DND-41 (cell line): ENCODE measurements around the gene GFY.
A peak's percentile ranks its signal among the peaks of the same experiment; 100 is the strongest.

ENCODE experiments used
- ATAC-seq: fragments of 200-7000 bp; cut with Tn5 transposase; 3 replicates; pipeline ENCODE4 v1.9.1; 2021; ENCODE audit warnings: low read depth; ENCODE audit not compliant: insufficient read depth
- DNase-seq: peaks from one replicate; pipeline ENCODE4 v3.0.0-alpha.2; 2020
- H2AFZ ChIP-seq: 2 replicates; pipeline ENCODE4 v1.6.0; 2012; ENCODE audit warnings: low read depth, low read length
- H3K27ac ChIP-seq: 2 replicates; pipeline ENCODE4 v1.5.1; 2012; ENCODE audit warnings: low read length, inconsistent platforms
- H3K27me3 ChIP-seq: fragments of 200-600 bp; sonication (generic); 2 replicates; pipeline ENCODE4 v1.6.0; 2012; ENCODE audit warnings: low read length, mild to moderate bottlenecking, inconsistent platforms; ENCODE audit not compliant: insufficient read depth, poor library complexity
- H3K36me3 ChIP-seq: 2 replicates; pipeline ENCODE4 v1.5.1; 2012; ENCODE audit warnings: low read length, inconsistent platforms; ENCODE audit not compliant: insufficient read depth
- H3K4me1 ChIP-seq: 2 replicates; pipeline ENCODE4 v1.5.1; 2012; ENCODE audit warnings: mild to moderate bottlenecking, low read length; ENCODE audit not compliant: insufficient read depth
- H3K4me2 ChIP-seq: 2 replicates; pipeline ENCODE4 v1.6.0; 2012; ENCODE audit warnings: mild to moderate bottlenecking, moderate library complexity, low read length, inconsistent platforms; ENCODE audit not compliant: insufficient read depth
- H3K4me3 ChIP-seq, 2 experiments: fragments of 200-600 bp in 1 of 2; shearing (Covaris generic) in 1 of 2; 2 replicates each; pipeline ENCODE4 v1.5.1; 2012 to 2016; ENCODE audit warnings: inconsistent platforms in 2 of 2, low read length in 2 of 2, mild to moderate bottlenecking in 2 of 2, low read depth in 1 of 2, moderate library complexity in 1 of 2
- H3K79me2 ChIP-seq: 2 replicates; pipeline ENCODE4 v1.6.0; 2012; ENCODE audit warnings: low read length, inconsistent platforms; ENCODE audit not compliant: insufficient read depth
- H3K9ac ChIP-seq: 2 replicates; pipeline ENCODE4 v1.6.0; 2012; ENCODE audit warnings: low read depth, mild to moderate bottlenecking, inconsistent platforms, low read length, moderate library complexity
- H3K9me3 ChIP-seq: 2 replicates; pipeline ENCODE4 v1.5.1; 2012; ENCODE audit warnings: low read length, moderate library complexity, mild to moderate bottlenecking, inconsistent platforms; ENCODE audit not compliant: insufficient read depth, severe bottlenecking
- H4K20me1 ChIP-seq: 2 replicates; pipeline ENCODE4 v1.6.0; 2012; ENCODE audit warnings: low read length; ENCODE audit not compliant: insufficient read depth
- EZH2 ChIP-seq: IDR thresholded peaks from 3 replicates; pipeline ENCODE4 v1.6.1; 2012; ENCODE audit warnings: borderline replicate concordance, low read depth, mild to moderate bottlenecking, moderate library complexity, low read length, inconsistent platforms; ENCODE audit not compliant: severe bottlenecking
- TF ChIP-seq, protein P1 (sequence below): IDR thresholded peaks from 2 replicates; pipeline ENCODE4 v1.5.1; 2012; ENCODE audit warnings: borderline replicate concordance, low read length, moderate library complexity, mild to moderate bottlenecking; ENCODE audit not compliant: poor library complexity, severe bottlenecking; ENCODE audit errors: extremely low read depth

Gene GFY

GRCh38 chr19:49465371-49465770 is 40.2 kb downstream of the GFY start:
- no peaks in the 10 kb centered on the region for H3K9me3 ChIP-seq
- H3K4me1 ChIP-seq: no peaks in the 10 kb centered on the region
- no peak overlapping the region for H3K4me2 ChIP-seq
- no peak overlapping the region for H3K27ac ChIP-seq
- DNase-seq (no peak), ATAC-seq (no peak)
- no peak overlapping the region for H3K4me3 ChIP-seq
- no peaks in the 10 kb centered on the region for H3K79me2 ChIP-seq
- peaks cover 55% of the 10 kb centered on the region for H3K36me3 ChIP-seq
- H3K27me3 ChIP-seq: no peaks in the 10 kb centered on the region
- H3K9ac ChIP-seq: no peak overlapping the region
- no peak overlapping the region for H2AFZ ChIP-seq
- TF ChIP-seq, protein P1, sequence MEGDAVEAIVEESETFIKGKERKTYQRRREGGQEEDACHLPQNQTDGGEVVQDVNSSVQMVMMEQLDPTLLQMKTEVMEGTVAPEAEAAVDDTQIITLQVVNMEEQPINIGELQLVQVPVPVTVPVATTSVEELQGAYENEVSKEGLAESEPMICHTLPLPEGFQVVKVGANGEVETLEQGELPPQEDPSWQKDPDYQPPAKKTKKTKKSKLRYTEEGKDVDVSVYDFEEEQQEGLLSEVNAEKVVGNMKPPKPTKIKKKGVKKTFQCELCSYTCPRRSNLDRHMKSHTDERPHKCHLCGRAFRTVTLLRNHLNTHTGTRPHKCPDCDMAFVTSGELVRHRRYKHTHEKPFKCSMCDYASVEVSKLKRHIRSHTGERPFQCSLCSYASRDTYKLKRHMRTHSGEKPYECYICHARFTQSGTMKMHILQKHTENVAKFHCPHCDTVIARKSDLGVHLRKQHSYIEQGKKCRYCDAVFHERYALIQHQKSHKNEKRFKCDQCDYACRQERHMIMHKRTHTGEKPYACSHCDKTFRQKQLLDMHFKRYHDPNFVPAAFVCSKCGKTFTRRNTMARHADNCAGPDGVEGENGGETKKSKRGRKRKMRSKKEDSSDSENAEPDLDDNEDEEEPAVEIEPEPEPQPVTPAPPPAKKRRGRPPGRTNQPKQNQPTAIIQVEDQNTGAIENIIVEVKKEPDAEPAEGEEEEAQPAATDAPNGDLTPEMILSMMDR: no peak
- no peak for TF ChIP-seq EZH2
- no peaks in the 10 kb centered on the region for H4K20me1 ChIP-seq

DNA sequence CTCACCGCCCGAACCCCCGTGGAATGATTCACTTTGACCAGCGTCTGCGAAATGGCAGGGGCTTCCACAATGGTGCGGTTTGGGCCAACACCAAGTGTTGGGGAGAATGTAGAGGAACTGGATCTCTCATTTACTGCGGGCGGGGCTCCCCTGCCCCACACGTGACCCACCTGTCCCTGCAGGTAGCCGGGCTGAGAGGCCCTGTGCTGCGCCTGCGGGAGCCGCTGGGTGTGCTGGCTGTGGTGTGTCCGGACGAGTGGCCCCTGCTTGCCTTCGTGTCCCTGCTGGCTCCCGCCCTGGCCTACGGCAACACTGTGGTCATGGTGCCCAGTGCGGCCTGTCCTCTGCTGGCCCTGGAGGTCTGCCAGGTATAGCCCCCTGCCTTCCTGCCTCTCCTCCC is 43.0 kb downstream of the GFY start:
- Histone ChIP-seq H3K36me3 (peaks cover 60% of the 10 kb centered on the region), H3K27ac (no peak overlapping the region), H3K4me2 (no peak overlapping the region), H3K9ac (no peak overlapping the region), H3K79me2 (no peaks in the 10 kb centered on the region), H3K9me3 (no peaks in the 10 kb centered on the region), H4K20me1 (no peaks in the 10 kb centered on the region), H3K4me3 (no peak overlapping the region), H2AFZ (no peak overlapping the region), H3K27me3 (no peaks in the 10 kb centered on the region), H3K4me1 (peaks cover 12% of the 10 kb centered on the region)
- ATAC-seq (no peak), DNase-seq (no peak)
- TF ChIP-seq EZH2: no peak
- TF ChIP-seq, protein P1: no peak

GRCh38 chr19:49468746-49469447 is 43.7 kb downstream of the GFY start:
- ATAC-seq: no peak
- H3K27ac ChIP-seq: no peak overlapping the region

DNA sequence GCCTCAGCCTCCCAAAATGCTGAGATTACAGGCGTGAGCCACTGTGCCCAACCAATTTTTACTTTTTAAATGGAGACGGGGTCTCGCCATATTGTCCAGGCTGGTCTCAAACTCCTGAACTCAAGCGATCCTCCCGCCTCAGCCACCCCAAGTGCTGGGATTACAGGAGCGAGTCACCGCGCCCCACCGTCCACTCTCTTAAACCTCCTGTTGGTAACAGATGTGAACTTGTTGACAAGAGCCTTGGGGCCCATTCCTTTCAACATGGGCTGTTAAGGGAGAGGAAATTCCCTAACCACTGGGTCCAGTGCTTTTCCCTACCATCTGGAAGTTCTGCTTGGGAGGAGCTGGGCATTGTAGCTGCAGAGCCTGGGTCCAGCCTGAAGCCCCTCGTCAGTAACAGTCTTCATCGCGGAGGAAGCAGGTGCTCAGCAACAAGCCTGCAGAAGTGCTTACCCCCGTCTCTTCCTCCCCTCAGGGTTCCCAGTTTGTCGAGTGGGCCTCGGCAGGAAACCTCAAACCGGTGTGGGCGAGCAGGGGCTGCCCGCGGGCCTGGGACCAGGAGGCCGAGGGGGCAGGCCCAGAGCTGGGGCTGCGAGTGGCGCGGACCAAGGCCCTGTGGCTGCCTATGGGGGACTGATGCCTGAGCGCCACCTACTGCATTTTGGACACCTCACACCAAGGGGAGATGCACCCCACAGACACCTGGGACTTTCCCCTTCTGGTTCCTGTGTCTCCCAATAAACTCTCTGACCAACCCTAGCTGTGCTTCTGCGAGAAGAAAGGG is 44.8 kb downstream of the GFY start:
- Histone ChIP-seq H3K4me2 (no peak overlapping the region), H3K79me2 (no peaks in the 10 kb centered on the region), H3K27ac (no peak overlapping the region), H3K4me1 (peaks cover 29% of the 10 kb centered on the region), H3K9me3 (no peaks in the 10 kb centered on the region), H3K4me3 (no peak overlapping the region), H2AFZ (no peak overlapping the region), H3K9ac (no peak overlapping the region), H3K27me3 (no peaks in the 10 kb centered on the region), H3K36me3 (peaks cover 49% of the 10 kb centered on the region), H4K20me1 (no peaks in the 10 kb centered on the region)
- DNase-seq (peak; percentile 37), ATAC-seq (no peak)
- TF ChIP-seq EZH2: no peak
- TF ChIP-seq, protein P1: peak; percentile 44

More at GRCh38 chr19:49468746-49469447, 43.7 kb downstream of the GFY start:
- Histone ChIP-seq H3K4me1 (peaks cover 19% of the 10 kb centered on the region), H3K9ac (no peak overlapping the region), H4K20me1 (no peaks in the 10 kb centered on the region), H3K36me3 (peaks cover 58% of the 10 kb centered on the region), H3K27me3 (no peaks in the 10 kb centered on the region), H3K4me3 (no peak overlapping the region), H2AFZ (no peak overlapping the region), H3K79me2 (no peaks in the 10 kb centered on the region), H3K4me2 (no peak overlapping the region), H3K9me3 (no peaks in the 10 kb centered on the region)
- no peak for TF ChIP-seq EZH2
- DNase-seq: no peak
